Measurements from ENCODE around the gene HLX. TPM values are rescaled to one million over a fixed set of nuclear protein-coding genes. Genes with fewer than 3 reads are reported as not detected.
A peak's percentile ranks its signal among the peaks of the same experiment; 100 is the strongest.

Gene HLX
- total RNA-seq, 1 donor = 7.6 TPM

GRCh38 chr1:220877377-220878095 is 1.7 kb upstream of the HLX start:
- peaks cover 13% of the 10 kb centered on the region for H3K27me3 ChIP-seq (ENCODE audit: insufficient read depth, low read length)
- H3K9me3 ChIP-seq (ENCODE audit: low read depth, low read length) = no peaks in the 10 kb centered on the region
- peaks cover 62% of the 10 kb centered on the region for H3K4me1 ChIP-seq (ENCODE audit: insufficient read depth, low read length)
- H3K4me3 ChIP-seq (ENCODE audit: low read length) = peak overlapping the region; percentile 74

GRCh38 chr1:220878191-220879075 is 810 bp upstream of the HLX start:
- Histone ChIP-seq H3K27me3 (ENCODE audit: insufficient read depth, low read length) (peaks cover 13% of the 10 kb centered on the region), H3K4me3 (ENCODE audit: low read length) (peak overlapping the region; percentile 74), H3K4me1 (ENCODE audit: insufficient read depth, low read length) (peaks cover 71% of the 10 kb centered on the region), H3K9me3 (ENCODE audit: low read depth, low read length) (no peaks in the 10 kb centered on the region)

GRCh38 chr1:220879509-220880361 is 492 bp downstream of the HLX start:
- Histone ChIP-seq H3K27me3 (ENCODE audit: insufficient read depth, low read length) (peaks cover 13% of the 10 kb centered on the region), H3K4me3 (ENCODE audit: low read length) (peak overlapping the region; percentile 74), H3K4me1 (ENCODE audit: insufficient read depth, low read length) (peaks cover 72% of the 10 kb centered on the region)

GRCh38 chr1:220880362-220880670 is 1.1 kb downstream of the HLX start:
- Histone ChIP-seq H3K4me1 (ENCODE audit: insufficient read depth, low read length) (peaks cover 72% of the 10 kb centered on the region), H3K9me3 (ENCODE audit: low read depth, low read length) (no peaks in the 10 kb centered on the region), H3K27me3 (ENCODE audit: insufficient read depth, low read length) (peaks cover 12% of the 10 kb centered on the region), H3K4me3 (ENCODE audit: low read length) (peak overlapping the region; percentile 74)

More at GRCh38 chr1:220879509-220880361, 492 bp downstream of the HLX start:
- no peaks in the 10 kb centered on the region for H3K9me3 ChIP-seq (ENCODE audit: low read depth, low read length)

- Histone ChIP-seq H3K9me3 (ENCODE audit: low read depth, low read length) (no peaks in the 10 kb centered on the region), H3K4me3 (ENCODE audit: low read length) (peak overlapping the region; percentile 74), H3K27me3 (ENCODE audit: insufficient read depth, low read length) (peaks cover 9% of the 10 kb centered on the region), H3K4me1 (ENCODE audit: insufficient read depth, low read length) (peaks cover 69% of the 10 kb centered on the region)
These were observed 1.7 kb downstream of the HLX start for GRCh38 chr1:220880726-220881506.

GRCh38 chr1:220882061-220882891 is 3.0 kb downstream of the HLX start:
- H3K4me3 ChIP-seq (ENCODE audit: low read length) = peak overlapping the region; percentile 74
- H3K4me1 ChIP-seq (ENCODE audit: insufficient read depth, low read length) = peaks cover 61% of the 10 kb centered on the region
- H3K27me3 ChIP-seq (ENCODE audit: insufficient read depth, low read length) = peaks cover 13% of the 10 kb centered on the region
- no peaks in the 10 kb centered on the region for H3K9me3 ChIP-seq (ENCODE audit: low read depth, low read length)

GRCh38 chr1:220884109-220884980 is 5.1 kb downstream of the HLX start:
- Histone ChIP-seq H3K27me3 (ENCODE audit: insufficient read depth, low read length) (peaks cover 29% of the 10 kb centered on the region), H3K4me1 (ENCODE audit: insufficient read depth, low read length) (peaks cover 48% of the 10 kb centered on the region), H3K9me3 (ENCODE audit: low read depth, low read length) (no peaks in the 10 kb centered on the region), H3K4me3 (ENCODE audit: low read length) (no peak overlapping the region)

GRCh38 chr1:220884981-220885918 is 6.0 kb downstream of the HLX start:
- Histone ChIP-seq H3K4me3 (ENCODE audit: low read length) (no peak overlapping the region), H3K9me3 (ENCODE audit: low read depth, low read length) (no peaks in the 10 kb centered on the region), H3K27me3 (ENCODE audit: insufficient read depth, low read length) (peaks cover 38% of the 10 kb centered on the region), H3K4me1 (ENCODE audit: insufficient read depth, low read length) (peaks cover 45% of the 10 kb centered on the region)

- H3K27me3 ChIP-seq (ENCODE audit: insufficient read depth, low read length) = peaks cover 41% of the 10 kb centered on the region
These were observed 6.7 kb downstream of the HLX start for GRCh38 chr1:220885971-220886370.

GRCh38 chr1:220886470-220887201 is 7.4 kb downstream of the HLX start:
- H3K27me3 ChIP-seq (ENCODE audit: insufficient read depth, low read length) = peaks cover 48% of the 10 kb centered on the region
- no peak overlapping the region for H3K4me3 ChIP-seq (ENCODE audit: low read length)
- H3K9me3 ChIP-seq (ENCODE audit: low read depth, low read length) = no peaks in the 10 kb centered on the region
- H3K4me1 ChIP-seq (ENCODE audit: insufficient read depth, low read length) = peaks cover 46% of the 10 kb centered on the region

More at GRCh38 chr1:220885971-220886370, 6.7 kb downstream of the HLX start:
- Histone ChIP-seq H3K9me3 (ENCODE audit: low read depth, low read length) (no peaks in the 10 kb centered on the region), H3K4me3 (ENCODE audit: low read length) (no peak overlapping the region), H3K4me1 (ENCODE audit: insufficient read depth, low read length) (peaks cover 45% of the 10 kb centered on the region)

- Histone ChIP-seq H3K27me3 (ENCODE audit: insufficient read depth, low read length) (peaks cover 53% of the 10 kb centered on the region), H3K9me3 (ENCODE audit: low read depth, low read length) (no peaks in the 10 kb centered on the region), H3K4me3 (ENCODE audit: low read length) (no peak overlapping the region), H3K4me1 (ENCODE audit: insufficient read depth, low read length) (peaks cover 46% of the 10 kb centered on the region)
These were observed 7.9 kb downstream of the HLX start for GRCh38 chr1:220887202-220887519.

All from mononuclear cell (primary cell).